Measurements from ENCODE around the gene VPS13D. TPM values are rescaled to one million over a fixed set of nuclear protein-coding genes. Genes with fewer than 3 reads are reported as not detected.

VPS13D gene
- total RNA-seq, 1 experiment from 2014 or later: 20.2 TPM

DNA sequence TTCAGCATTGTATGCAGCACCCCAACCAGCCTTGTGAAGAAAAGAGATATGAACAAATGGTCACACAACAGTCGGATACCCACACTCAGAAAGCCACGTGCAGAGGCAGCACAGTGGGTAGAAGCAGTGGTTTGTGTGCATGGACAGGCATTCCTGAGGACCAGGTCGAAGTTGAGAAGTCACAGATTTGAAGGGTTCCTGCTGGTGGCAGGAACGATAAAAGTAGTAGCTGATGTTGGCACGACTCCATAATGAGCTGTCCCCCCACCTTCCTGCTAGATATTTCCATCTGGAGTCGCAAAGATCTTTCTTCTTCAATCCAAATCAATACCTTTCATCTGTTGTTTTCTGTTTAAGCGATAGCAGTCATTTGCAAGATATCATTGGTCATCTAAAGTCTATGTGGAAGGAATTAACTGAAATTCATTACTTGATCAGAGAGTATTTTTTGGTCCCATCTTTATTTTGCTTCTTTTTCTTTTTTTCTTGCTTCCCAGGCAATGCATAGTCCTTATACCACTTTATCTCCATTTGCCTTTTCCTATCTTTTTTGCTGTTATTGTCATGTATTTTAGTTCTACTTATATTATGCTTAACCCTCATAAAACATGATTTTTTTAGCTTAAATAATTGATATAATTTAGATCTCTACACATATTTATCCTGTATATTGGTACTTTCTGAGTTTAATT lies 211.7 kb downstream of the VPS13D start:
- WGBS (ENCODE audit: extremely low coverage, insufficient read length, low lambda C conversion rate): no CpG with 5 or more reads among the region's 7 CpGs
- no peak overlapping the region for H3K18ac ChIP-seq (ENCODE audit: insufficient read length, low read depth, low read length)
- H3K9me3 ChIP-seq (ENCODE audit: control insufficient read depth, low read depth, low read length): no peaks in the 10 kb centered on the region
- H3K4me1 Mint-ChIP-seq: peaks cover 4 to 6% of the 10 kb centered on the region in 2 experiments; a peak in 3 of 4 replicates
- H4K5ac ChIP-seq (ENCODE audit: insufficient read length, low read depth, low read length): no peak overlapping the region
- DNase-seq: no peak
- no peak overlapping the region for H3K27ac ChIP-seq (ENCODE audit: insufficient read length, low read depth, low read length)
- TF ChIP-seq, protein P1, sequence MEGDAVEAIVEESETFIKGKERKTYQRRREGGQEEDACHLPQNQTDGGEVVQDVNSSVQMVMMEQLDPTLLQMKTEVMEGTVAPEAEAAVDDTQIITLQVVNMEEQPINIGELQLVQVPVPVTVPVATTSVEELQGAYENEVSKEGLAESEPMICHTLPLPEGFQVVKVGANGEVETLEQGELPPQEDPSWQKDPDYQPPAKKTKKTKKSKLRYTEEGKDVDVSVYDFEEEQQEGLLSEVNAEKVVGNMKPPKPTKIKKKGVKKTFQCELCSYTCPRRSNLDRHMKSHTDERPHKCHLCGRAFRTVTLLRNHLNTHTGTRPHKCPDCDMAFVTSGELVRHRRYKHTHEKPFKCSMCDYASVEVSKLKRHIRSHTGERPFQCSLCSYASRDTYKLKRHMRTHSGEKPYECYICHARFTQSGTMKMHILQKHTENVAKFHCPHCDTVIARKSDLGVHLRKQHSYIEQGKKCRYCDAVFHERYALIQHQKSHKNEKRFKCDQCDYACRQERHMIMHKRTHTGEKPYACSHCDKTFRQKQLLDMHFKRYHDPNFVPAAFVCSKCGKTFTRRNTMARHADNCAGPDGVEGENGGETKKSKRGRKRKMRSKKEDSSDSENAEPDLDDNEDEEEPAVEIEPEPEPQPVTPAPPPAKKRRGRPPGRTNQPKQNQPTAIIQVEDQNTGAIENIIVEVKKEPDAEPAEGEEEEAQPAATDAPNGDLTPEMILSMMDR (conservative IDR thresholded peaks at IDR 0.05): no peak
- H2BK15ac ChIP-seq (ENCODE audit: low read depth, low read length): no peak overlapping the region
- no peak overlapping the region for H3K23ac ChIP-seq (ENCODE audit: insufficient read length, low read depth, low read length)
- no peak overlapping the region for H4K8ac ChIP-seq (replicated peaks; ENCODE audit: insufficient read length, low read depth, low read length)
- H3K56ac ChIP-seq (ENCODE audit: insufficient read length, low read depth, low read length): no peak overlapping the region
- H3K27me3 ChIP-seq (ENCODE audit: insufficient read depth, low read length): no peaks in the 10 kb centered on the region
- no peaks in the 10 kb centered on the region for H4K20me1 ChIP-seq (ENCODE audit: control insufficient read depth, insufficient read depth, insufficient read length)
- H2AK5ac ChIP-seq (ENCODE audit: insufficient read length, low read length): no peak overlapping the region
- H3K36me3 Mint-ChIP-seq (ENCODE audit: insufficient read depth in 1 of 3, low read depth in 3 of 3): peaks cover 2 to 16% (median 3%) of the 10 kb centered on the region in 3 experiments; a peak in 4 of 7 replicates
- no peak overlapping the region for H3K14ac ChIP-seq (ENCODE audit: insufficient read depth, low read length)
- no peaks in the 10 kb centered on the region for H3K4me1 ChIP-seq (ENCODE audit: insufficient read depth, low read length)
- H2AFZ ChIP-seq (ENCODE audit: low read length): no peak overlapping the region
- H3K27me3 Mint-ChIP-seq (ENCODE audit: low read depth): no peaks in the 10 kb centered on the region
- no peak overlapping the region for H3K4me2 ChIP-seq (ENCODE audit: insufficient read depth, insufficient read length, low read length)
- no peaks in the 10 kb centered on the region for H3K23me2 ChIP-seq (ENCODE audit: insufficient read length, low read depth, low read length, poor library complexity, severe bottlenecking)
- H3K9ac ChIP-seq (ENCODE audit: extremely low read depth, insufficient read length, low read length): no peak overlapping the region
- H3K27ac Mint-ChIP-seq: no peak overlapping the region
- no peak overlapping the region for H2BK20ac ChIP-seq (ENCODE audit: low read depth, low read length, poor library complexity, severe bottlenecking)
- H3K9me3 Mint-ChIP-seq: no peaks in the 10 kb centered on the region
- no peak overlapping the region for H3T11ph ChIP-seq (ENCODE audit: low read length)
- no peak overlapping the region for H3K4me3 Mint-ChIP-seq
- no peak overlapping the region for H2BK12ac ChIP-seq (ENCODE audit: insufficient read length, low read depth, low read length)
- H3K4ac ChIP-seq (ENCODE audit: low read depth, low read length): no peak overlapping the region
- no peaks in the 10 kb centered on the region for H3K79me2 ChIP-seq (ENCODE audit: insufficient read depth, low read length)
- no peak overlapping the region for H2BK120ac ChIP-seq (ENCODE audit: low read depth, low read length, poor library complexity, severe bottlenecking)
- no peak overlapping the region for H2BK5ac ChIP-seq (ENCODE audit: insufficient read length, low read length)
- H3K79me1 ChIP-seq (ENCODE audit: insufficient read depth, low read depth, low read length, poor library complexity, severe bottlenecking): no peaks in the 10 kb centered on the region
- no peak overlapping the region for H4K91ac ChIP-seq (ENCODE audit: insufficient read length, low read depth, low read length)

All from H9 (cell line).